Measurements from ENCODE around the gene ACTC1. TPM values are rescaled to one million over a fixed set of nuclear protein-coding genes. Genes with fewer than 3 reads are reported as not detected.

ACTC1 gene
- total and polyA plus RNA-seq, 2 experiments from 2014 or later = 26.2 to 35.9 TPM

DNA sequence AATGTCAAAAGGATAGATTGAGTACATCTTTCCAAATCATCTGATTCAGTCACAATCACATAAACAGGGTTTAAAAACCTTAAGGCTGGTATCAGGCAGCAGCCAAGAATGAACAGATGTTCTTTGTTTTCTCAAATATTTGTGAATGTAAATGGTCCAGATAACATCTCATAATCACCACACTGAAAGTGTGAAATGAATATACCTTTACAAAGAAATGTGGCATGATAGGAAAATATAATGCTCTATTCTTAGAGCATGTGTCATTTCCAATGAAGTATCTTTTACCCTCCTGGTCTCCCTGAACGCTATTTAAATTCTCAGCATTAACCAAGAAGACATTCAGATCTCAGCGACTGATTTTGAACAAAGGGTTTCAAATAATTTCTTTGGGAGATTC, 8.8 kb upstream of the ACTC1 start (continued):
- TF ChIP-seq, protein P1, sequence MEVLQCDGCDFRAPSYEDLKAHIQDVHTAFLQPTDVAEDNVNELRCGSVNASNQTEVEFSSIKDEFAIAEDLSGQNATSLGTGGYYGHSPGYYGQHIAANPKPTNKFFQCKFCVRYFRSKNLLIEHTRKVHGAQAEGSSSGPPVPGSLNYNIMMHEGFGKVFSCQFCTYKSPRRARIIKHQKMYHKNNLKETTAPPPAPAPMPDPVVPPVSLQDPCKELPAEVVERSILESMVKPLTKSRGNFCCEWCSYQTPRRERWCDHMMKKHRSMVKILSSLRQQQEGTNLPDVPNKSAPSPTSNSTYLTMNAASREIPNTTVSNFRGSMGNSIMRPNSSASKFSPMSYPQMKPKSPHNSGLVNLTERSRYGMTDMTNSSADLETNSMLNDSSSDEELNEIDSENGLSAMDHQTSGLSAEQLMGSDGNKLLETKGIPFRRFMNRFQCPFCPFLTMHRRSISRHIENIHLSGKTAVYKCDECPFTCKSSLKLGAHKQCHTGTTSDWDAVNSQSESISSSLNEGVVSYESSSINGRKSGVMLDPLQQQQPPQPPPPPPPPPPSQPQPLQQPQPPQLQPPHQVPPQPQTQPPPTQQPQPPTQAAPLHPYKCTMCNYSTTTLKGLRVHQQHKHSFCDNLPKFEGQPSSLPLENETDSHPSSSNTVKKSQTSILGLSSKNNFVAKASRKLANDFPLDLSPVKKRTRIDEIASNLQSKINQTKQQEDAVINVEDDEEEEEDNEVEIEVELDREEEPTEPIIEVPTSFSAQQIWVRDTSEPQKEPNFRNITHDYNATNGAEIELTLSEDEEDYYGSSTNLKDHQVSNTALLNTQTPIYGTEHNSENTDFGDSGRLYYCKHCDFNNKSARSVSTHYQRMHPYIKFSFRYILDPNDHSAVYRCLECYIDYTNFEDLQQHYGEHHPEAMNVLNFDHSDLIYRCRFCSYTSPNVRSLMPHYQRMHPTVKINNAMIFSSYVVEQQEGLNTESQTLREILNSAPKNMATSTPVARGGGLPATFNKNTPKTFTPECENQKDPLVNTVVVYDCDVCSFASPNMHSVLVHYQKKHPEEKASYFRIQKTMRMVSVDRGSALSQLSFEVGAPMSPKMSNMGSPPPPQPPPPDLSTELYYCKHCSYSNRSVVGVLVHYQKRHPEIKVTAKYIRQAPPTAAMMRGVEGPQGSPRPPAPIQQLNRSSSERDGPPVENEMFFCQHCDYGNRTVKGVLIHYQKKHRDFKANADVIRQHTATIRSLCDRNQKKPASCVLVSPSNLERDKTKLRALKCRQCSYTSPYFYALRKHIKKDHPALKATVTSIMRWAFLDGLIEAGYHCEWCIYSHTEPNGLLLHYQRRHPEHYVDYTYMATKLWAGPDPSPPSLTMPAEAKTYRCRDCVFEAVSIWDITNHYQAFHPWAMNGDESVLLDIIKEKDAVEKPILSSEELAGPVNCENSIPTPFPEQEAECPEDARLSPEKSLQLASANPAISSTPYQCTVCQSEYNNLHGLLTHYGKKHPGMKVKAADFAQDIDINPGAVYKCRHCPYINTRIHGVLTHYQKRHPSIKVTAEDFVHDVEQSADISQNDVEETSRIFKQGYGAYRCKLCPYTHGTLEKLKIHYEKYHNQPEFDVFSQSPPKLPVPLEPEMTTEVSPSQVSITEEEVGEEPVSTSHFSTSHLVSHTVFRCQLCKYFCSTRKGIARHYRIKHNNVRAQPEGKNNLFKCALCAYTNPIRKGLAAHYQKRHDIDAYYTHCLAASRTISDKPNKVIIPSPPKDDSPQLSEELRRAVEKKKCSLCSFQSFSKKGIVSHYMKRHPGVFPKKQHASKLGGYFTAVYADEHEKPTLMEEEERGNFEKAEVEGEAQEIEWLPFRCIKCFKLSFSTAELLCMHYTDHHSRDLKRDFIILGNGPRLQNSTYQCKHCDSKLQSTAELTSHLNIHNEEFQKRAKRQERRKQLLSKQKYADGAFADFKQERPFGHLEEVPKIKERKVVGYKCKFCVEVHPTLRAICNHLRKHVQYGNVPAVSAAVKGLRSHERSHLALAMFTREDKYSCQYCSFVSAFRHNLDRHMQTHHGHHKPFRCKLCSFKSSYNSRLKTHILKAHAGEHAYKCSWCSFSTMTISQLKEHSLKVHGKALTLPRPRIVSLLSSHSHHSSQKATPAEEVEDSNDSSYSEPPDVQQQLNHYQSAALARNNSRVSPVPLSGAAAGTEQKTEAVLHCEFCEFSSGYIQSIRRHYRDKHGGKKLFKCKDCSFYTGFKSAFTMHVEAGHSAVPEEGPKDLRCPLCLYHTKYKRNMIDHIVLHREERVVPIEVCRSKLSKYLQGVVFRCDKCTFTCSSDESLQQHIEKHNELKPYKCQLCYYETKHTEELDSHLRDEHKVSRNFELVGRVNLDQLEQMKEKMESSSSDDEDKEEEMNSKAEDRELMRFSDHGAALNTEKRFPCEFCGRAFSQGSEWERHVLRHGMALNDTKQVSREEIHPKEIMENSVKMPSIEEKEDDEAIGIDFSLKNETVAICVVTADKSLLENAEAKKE (CRISPR knock-in tag; IDR thresholded peaks at IDR 0.05) = no peak
- TF ChIP-seq EZH2phosphoT487 (IDR thresholded peaks at IDR 0.05; ENCODE audit: unreplicated experiment) (no peak), ZNF114 (CRISPR knock-in tag; IDR thresholded peaks at IDR 0.05) (no peak), CTCF (conservative IDR thresholded peaks at IDR 0.05; ENCODE audit: low read depth in 2 of 2) (no peak), JUNB (IDR thresholded peaks at IDR 0.05; ENCODE audit: unreplicated experiment) (no peak), CREB1 (CRISPR knock-in tag; IDR thresholded peaks at IDR 0.05; ENCODE audit: low read depth) (no peak), NANOG (IDR thresholded peaks at IDR 0.05; ENCODE audit: borderline replicate concordance) (no peak)
